Neural cell (in vitro differentiated cells): Measurements from ENCODE around the gene SLC38A3. TPM values are rescaled to one million over a fixed set of nuclear protein-coding genes. Genes with fewer than 3 reads are reported as not detected.

Source experiments
- H2AFZ ChIP-seq: fragments of 200-600, 300-800 bp; sonication (generic), shearing (Covaris generic); 2 replicates; pipeline ENCODE4 v1.6.0; 2014; ENCODE audit warnings: low read depth, mild to moderate bottlenecking, antibody characterized with exemption, low read length, moderate library complexity
- H3F3A ChIP-seq: fragments of 200-600 bp; shearing (Covaris generic); 2 replicates; pipeline ENCODE4 v1.6.1; 2016; ENCODE audit warnings: mild to moderate bottlenecking, moderate library complexity, mixed read lengths, antibody characterized with exemption, low read length; ENCODE audit not compliant: insufficient read depth, poor library complexity, severe bottlenecking
- H3K27ac ChIP-seq: fragments of 200-600, 300-800 bp; sonication (generic), shearing (Covaris generic); 2 replicates; pipeline ENCODE4 v1.5.1; 2014; ENCODE audit warnings: mild to moderate bottlenecking, low read length, moderate library complexity
- H3K27me3 ChIP-seq: fragments of 300-800, 200-600 bp; sonication (generic), shearing (Covaris generic); 2 replicates; pipeline ENCODE4 v1.6.0; 2014; ENCODE audit warnings: mild to moderate bottlenecking, low read depth, low read length, moderate library complexity; ENCODE audit not compliant: insufficient read depth
- H3K36me3 ChIP-seq: fragments of 300-800, 200-600 bp; sonication (generic), shearing (Covaris generic); 2 replicates; pipeline ENCODE4 v1.5.1; 2014; ENCODE audit warnings: mild to moderate bottlenecking, antibody characterized with exemption, low read length, moderate library complexity; ENCODE audit not compliant: insufficient read depth
- H3K4me2 ChIP-seq: fragments of 300-800, 200-600 bp; sonication (generic), shearing (Covaris generic); 2 replicates; pipeline ENCODE4 v1.6.0; 2014; ENCODE audit warnings: mild to moderate bottlenecking, low read length
- H3K4me3 ChIP-seq: fragments of 300-800, 200-600 bp; sonication (generic), shearing (Covaris generic); 2 replicates; pipeline ENCODE4 v1.5.1; 2014; ENCODE audit warnings: mild to moderate bottlenecking, low read length, moderate library complexity
- H3K79me2 ChIP-seq: fragments of 200-600 bp; shearing (Covaris generic); replicated peaks from 2 replicates; pipeline ENCODE4 v1.6.0; 2014; ENCODE audit warnings: mild to moderate bottlenecking, low read length, moderate library complexity; ENCODE audit not compliant: insufficient read depth
- H3K9ac ChIP-seq: fragments of 300-800, 200-600 bp; sonication (generic), shearing (Covaris generic); 2 replicates; pipeline ENCODE4 v1.6.1; 2016; ENCODE audit warnings: mild to moderate bottlenecking, low read length, mixed read lengths
- H3K9me2 ChIP-seq: fragments of 200-600 bp; shearing (Covaris generic); 2 replicates; pipeline ENCODE4 v1.6.1; 2016; ENCODE audit warnings: mild to moderate bottlenecking, low read length, mixed read lengths; ENCODE audit not compliant: insufficient read depth
- H3K9me3 ChIP-seq: fragments of 200-600, 300-800 bp; sonication (generic), shearing (Covaris generic); 2 replicates; pipeline ENCODE4 v1.6.1; 2016; ENCODE audit warnings: mild to moderate bottlenecking, mixed run types, low read length, moderate library complexity, mixed read lengths
- H4K20me1 ChIP-seq: fragments of 200-600 bp; shearing (Covaris generic); 2 replicates; pipeline ENCODE4 v1.6.1; 2016; ENCODE audit warnings: mild to moderate bottlenecking, mixed run types; ENCODE audit not compliant: insufficient read depth
- EP300 ChIP-seq: fragments of 450-650 bp; conservative IDR thresholded peaks from 2 replicates; pipeline ENCODE4 v1.6.1; 2014; ENCODE audit warnings: antibody characterized with exemption, mild to moderate bottlenecking, moderate library complexity; ENCODE audit not compliant: poor library complexity, severe bottlenecking
- EZH2 ChIP-seq: fragments of 200-600, 300-800 bp; shearing (Covaris generic), sonication (generic); IDR thresholded peaks from 2 replicates; pipeline ENCODE4 v1.6.1; 2014; ENCODE audit warnings: antibody characterized with exemption, low read length, borderline replicate concordance, mild to moderate bottlenecking; ENCODE audit not compliant: insufficient read depth, poor library complexity, severe bottlenecking
- MXI1 ChIP-seq: fragments of 450-650 bp; conservative IDR thresholded peaks from 2 replicates; pipeline ENCODE4 v1.6.1; 2014; ENCODE audit warnings: antibody characterized with exemption, mild to moderate bottlenecking; ENCODE audit not compliant: poor library complexity, severe bottlenecking
- POLR2AphosphoS5 ChIP-seq: IDR thresholded peaks from 2 replicates; pipeline ENCODE4 v1.6.1; 2012
- RAD21 ChIP-seq: fragments of 450-650 bp; conservative IDR thresholded peaks from 2 replicates; pipeline ENCODE4 v1.6.1; 2014; ENCODE audit warnings: antibody characterized with exemption, mild to moderate bottlenecking, moderate library complexity
- REST ChIP-seq: IDR thresholded peaks from 2 replicates; pipeline ENCODE4 v1.6.1; 2012; ENCODE audit warnings: borderline replicate concordance
- SMC3 ChIP-seq: fragments of 450-650 bp; conservative IDR thresholded peaks from 2 replicates; pipeline ENCODE4 v1.6.1; 2014; ENCODE audit warnings: antibody characterized with exemption, mild to moderate bottlenecking, moderate library complexity; ENCODE audit not compliant: poor library complexity
- TAF1 ChIP-seq: IDR thresholded peaks from 2 replicates; pipeline ENCODE4 v1.6.1; 2012; ENCODE audit warnings: low read depth
- polyA plus RNA-seq: library from polyadenylated mRNA; depleted of rRNA; stranded (reverse); fragments of >200 nt; gene quantifications from 2 replicates; pipeline ENCODE4 v1.2.3, GENCODE V29; 2014
- TF ChIP-seq, protein P1 (sequence below): fragments of 450-650 bp; IDR thresholded peaks from 2 replicates; pipeline ENCODE4 v1.5.1; 2014; ENCODE audit warnings: antibody characterized with exemption, mild to moderate bottlenecking, moderate library complexity; ENCODE audit not compliant: poor library complexity, severe bottlenecking

Gene SLC38A3
- polyA plus RNA-seq, 1 donor from 2014 or later, result not detected

GRCh38 chr3:50224639-50225038, 19.6 kb downstream of the SLC38A3 start:
- no peaks in the 10 kb centered on the region for H3F3A ChIP-seq
- TF ChIP-seq SMC3 (no peak), POLR2AphosphoS5 (no peak), REST (no peak), EZH2 (no peak), MXI1 (no peak), EP300 (no peak), RAD21 (no peak), TAF1 (no peak)
- TF ChIP-seq, protein P1, sequence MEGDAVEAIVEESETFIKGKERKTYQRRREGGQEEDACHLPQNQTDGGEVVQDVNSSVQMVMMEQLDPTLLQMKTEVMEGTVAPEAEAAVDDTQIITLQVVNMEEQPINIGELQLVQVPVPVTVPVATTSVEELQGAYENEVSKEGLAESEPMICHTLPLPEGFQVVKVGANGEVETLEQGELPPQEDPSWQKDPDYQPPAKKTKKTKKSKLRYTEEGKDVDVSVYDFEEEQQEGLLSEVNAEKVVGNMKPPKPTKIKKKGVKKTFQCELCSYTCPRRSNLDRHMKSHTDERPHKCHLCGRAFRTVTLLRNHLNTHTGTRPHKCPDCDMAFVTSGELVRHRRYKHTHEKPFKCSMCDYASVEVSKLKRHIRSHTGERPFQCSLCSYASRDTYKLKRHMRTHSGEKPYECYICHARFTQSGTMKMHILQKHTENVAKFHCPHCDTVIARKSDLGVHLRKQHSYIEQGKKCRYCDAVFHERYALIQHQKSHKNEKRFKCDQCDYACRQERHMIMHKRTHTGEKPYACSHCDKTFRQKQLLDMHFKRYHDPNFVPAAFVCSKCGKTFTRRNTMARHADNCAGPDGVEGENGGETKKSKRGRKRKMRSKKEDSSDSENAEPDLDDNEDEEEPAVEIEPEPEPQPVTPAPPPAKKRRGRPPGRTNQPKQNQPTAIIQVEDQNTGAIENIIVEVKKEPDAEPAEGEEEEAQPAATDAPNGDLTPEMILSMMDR, result no peak
- no peak overlapping the region for H3K4me2 ChIP-seq
- no peaks in the 10 kb centered on the region for H3K27me3 ChIP-seq
- no peaks in the 10 kb centered on the region for H4K20me1 ChIP-seq
- no peaks in the 10 kb centered on the region for H3K9me2 ChIP-seq
- no peak overlapping the region for H2AFZ ChIP-seq
- no peaks in the 10 kb centered on the region for H3K79me2 ChIP-seq
- H3K9ac ChIP-seq, result no peak overlapping the region
- H3K36me3 ChIP-seq, result no peaks in the 10 kb centered on the region
- no peak overlapping the region for H3K27ac ChIP-seq
- H3K4me3 ChIP-seq, result no peak overlapping the region
- no peaks in the 10 kb centered on the region for H3K9me3 ChIP-seq

- peak overlapping the region; percentile 29 for H2AFZ ChIP-seq
- H3K79me2 ChIP-seq, result no peaks in the 10 kb centered on the region
- peak overlapping the region; percentile 89 for H3K9ac ChIP-seq
- H3K9me2 ChIP-seq, result no peaks in the 10 kb centered on the region
- TF ChIP-seq REST, result no peak
- TF ChIP-seq MXI1, result no peak
- no peak for TF ChIP-seq POLR2AphosphoS5
- TF ChIP-seq TAF1, result no peak
- TF ChIP-seq SMC3, result no peak
- TF ChIP-seq EZH2, result no peak
- TF ChIP-seq RAD21, result no peak
- TF ChIP-seq, protein P1, result no peak
- TF ChIP-seq EP300, result no peak
- no peaks in the 10 kb centered on the region for H4K20me1 ChIP-seq
- H3K4me3 ChIP-seq, result peak overlapping the region; percentile 73
- no peaks in the 10 kb centered on the region for H3K9me3 ChIP-seq
- no peaks in the 10 kb centered on the region for H3K36me3 ChIP-seq
- H3K27ac ChIP-seq, result peak overlapping the region; percentile 42
- H3K4me2 ChIP-seq, result no peak overlapping the region
- no peaks in the 10 kb centered on the region for H3F3A ChIP-seq
- H3K27me3 ChIP-seq, result no peaks in the 10 kb centered on the region
Measured at GRCh38 chr3:50226888-50227389, 21.9 kb downstream of the SLC38A3 start.
